DOHH2 (cell line): ENCODE data around the gene PIK3CA.

Experiments used
- H3F3A ChIP-seq: fragments of 200-600 bp; sonication (generic), shearing (Covaris generic); 2 replicates; pipeline ENCODE4 v1.6.0; 2016; ENCODE audit warnings: antibody characterized with exemption, mild to moderate bottlenecking; ENCODE audit not compliant: control insufficient read depth, insufficient read depth
- H3K27ac ChIP-seq: fragments of 200-600 bp; sonication (generic); 2 replicates; pipeline ENCODE4 v1.5.1; 2014; ENCODE audit warnings: low read depth, mild to moderate bottlenecking, low read length, moderate library complexity
- H3K27me3 ChIP-seq: fragments of 200-600 bp; sonication (generic); 2 replicates; pipeline ENCODE4 v1.6.1; 2014; ENCODE audit warnings: mild to moderate bottlenecking, low read length, mixed read lengths; ENCODE audit not compliant: control insufficient read depth
- H3K36me3 ChIP-seq: fragments of 200-600 bp; sonication (generic); 2 replicates; pipeline ENCODE4 v1.6.1; 2014; ENCODE audit warnings: mild to moderate bottlenecking, low read length, moderate library complexity, mixed read lengths; ENCODE audit not compliant: control insufficient read depth
- H3K4me1 ChIP-seq: fragments of 200-600 bp; sonication (generic); 2 replicates; pipeline ENCODE4 v1.6.1; 2014; ENCODE audit warnings: mild to moderate bottlenecking, low read length, mixed read lengths; ENCODE audit not compliant: control insufficient read depth
- H3K4me2 ChIP-seq: fragments of 200-600 bp; sonication (generic); 2 replicates; pipeline ENCODE4 v1.6.0; 2014; ENCODE audit warnings: mild to moderate bottlenecking, low read length, moderate library complexity
- H3K4me3 ChIP-seq: fragments of 200-600 bp; sonication (generic); 2 replicates; pipeline ENCODE4 v1.5.1; 2014; ENCODE audit warnings: mild to moderate bottlenecking, low read length, mixed read lengths
- H3K79me2 ChIP-seq: fragments of 200-600 bp; sonication (generic); 2 replicates; pipeline ENCODE4 v1.6.1; 2014; ENCODE audit warnings: mild to moderate bottlenecking, low read length, mixed read lengths; ENCODE audit not compliant: control insufficient read depth
- H3K9me2 ChIP-seq: fragments of 200-600 bp; sonication (generic); replicated peaks from 2 replicates; pipeline ENCODE4 v1.6.1; 2014; ENCODE audit warnings: mild to moderate bottlenecking, low read length, mixed read lengths; ENCODE audit not compliant: control insufficient read depth
- H3K9me3 ChIP-seq: fragments of 200-600 bp; sonication (generic); 2 replicates; pipeline ENCODE4 v1.6.1; 2014; ENCODE audit warnings: antibody characterized with exemption, low read length, mixed read lengths; ENCODE audit not compliant: control insufficient read depth, insufficient read depth
- H4K20me1 ChIP-seq: fragments of 200-600 bp; sonication (generic); 2 replicates; pipeline ENCODE4 v1.6.0; 2014; ENCODE audit warnings: low read depth, mild to moderate bottlenecking, antibody characterized with exemption, low read length, moderate library complexity; ENCODE audit not compliant: control insufficient read depth, insufficient read depth
- CTCF ChIP-seq: fragments of 200-600 bp; sonication (generic); IDR thresholded peaks from one replicate; pipeline ENCODE4 v1.5.1; 2014; ENCODE audit warnings: antibody characterized with exemption, mild to moderate bottlenecking, low read depth, low read length; ENCODE audit not compliant: poor library complexity, severe bottlenecking
- EZH2phosphoT487 ChIP-seq: fragments of 200-600 bp; sonication (generic); IDR thresholded peaks from 2 replicates; pipeline ENCODE4 v1.6.1; 2017; ENCODE audit warnings: borderline replicate concordance, mild to moderate bottlenecking, antibody characterized with exemption, low read length, moderate library complexity, mixed read lengths

The PIK3CA gene

DNA sequence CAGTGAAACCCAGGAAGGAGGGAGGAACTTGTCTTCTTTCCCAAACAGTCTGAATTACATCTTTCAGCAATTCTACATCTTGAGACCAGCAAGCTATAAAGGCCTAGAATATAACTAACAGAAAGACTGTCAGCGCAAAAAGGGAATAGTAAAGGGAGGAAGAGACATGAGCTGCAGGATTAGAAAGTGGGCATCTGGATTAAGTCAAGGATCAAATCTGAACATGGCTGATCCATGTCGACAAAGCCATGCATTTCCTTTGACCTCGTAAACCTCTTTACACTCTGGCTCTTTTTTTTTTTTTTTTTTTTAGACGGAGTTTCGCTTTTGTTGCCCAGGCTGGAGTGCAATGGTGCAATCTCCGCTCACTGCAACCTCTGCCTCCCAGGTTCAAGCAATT, 138.2 kb downstream of the PIK3CA start:
- no peaks in the 10 kb centered on the region for H3F3A ChIP-seq
- TF ChIP-seq EZH2phosphoT487 (no peak), CTCF (no peak)

GRCh38 chr3:179288845-179289244, 140.7 kb downstream of the PIK3CA start:
- H3K36me3 ChIP-seq: no peaks in the 10 kb centered on the region
- no peaks in the 10 kb centered on the region for H3F3A ChIP-seq
- no peaks in the 10 kb centered on the region for H4K20me1 ChIP-seq
- peaks cover 3% of the 10 kb centered on the region; the same call in 1 of the 2 replicates for H3K27me3 ChIP-seq
- H3K4me3 ChIP-seq: no peak overlapping the region
- no peaks in the 10 kb centered on the region for H3K79me2 ChIP-seq
- H3K9me2 ChIP-seq: no peaks in the 10 kb centered on the region
- TF ChIP-seq CTCF: no peak
- no peak for TF ChIP-seq EZH2phosphoT487
- H3K4me2 ChIP-seq: no peak overlapping the region
- H3K27ac ChIP-seq: no peak overlapping the region
- no peaks in the 10 kb centered on the region for H3K9me3 ChIP-seq
- no peaks in the 10 kb centered on the region for H3K4me1 ChIP-seq

More for the DNA sequence above, 138.2 kb downstream of the PIK3CA start:
- H3K27ac ChIP-seq: no peak overlapping the region
- no peaks in the 10 kb centered on the region for H3K4me1 ChIP-seq
- no peaks in the 10 kb centered on the region for H3K9me3 ChIP-seq
- H3K79me2 ChIP-seq: no peaks in the 10 kb centered on the region
- H3K4me2 ChIP-seq: no peak overlapping the region
- H4K20me1 ChIP-seq: no peaks in the 10 kb centered on the region
- no peaks in the 10 kb centered on the region for H3K9me2 ChIP-seq
- no peak overlapping the region for H3K4me3 ChIP-seq
- peaks cover 9% of the 10 kb centered on the region; the same call in 1 of the 2 replicates for H3K27me3 ChIP-seq
- H3K36me3 ChIP-seq: no peaks in the 10 kb centered on the region

GRCh38 chr3:179289295-179289694, 141.1 kb downstream of the PIK3CA start:
- Histone ChIP-seq H3K4me2 (no peak overlapping the region), H3K27ac (no peak overlapping the region)
- TF ChIP-seq EZH2phosphoT487: no peak
- no peak for TF ChIP-seq CTCF

More at GRCh38 chr3:179289295-179289694, 141.1 kb downstream of the PIK3CA start:
- Histone ChIP-seq H4K20me1 (no peaks in the 10 kb centered on the region), H3K9me3 (no peaks in the 10 kb centered on the region), H3K27me3 (no peaks in the 10 kb centered on the region; the same call in 1 of the 2 replicates), H3F3A (no peaks in the 10 kb centered on the region), H3K4me1 (no peaks in the 10 kb centered on the region), H3K36me3 (no peaks in the 10 kb centered on the region), H3K4me3 (no peak overlapping the region), H3K9me2 (no peaks in the 10 kb centered on the region), H3K79me2 (no peaks in the 10 kb centered on the region)
